GM12874 (cell line): Measurements from ENCODE around the gene INTU.

Experiments
- CTCF ChIP-seq: IDR thresholded peaks from 2 replicates; pipeline ENCODE4 v1.5.1; 2011; ENCODE audit warnings: low read depth, mild to moderate bottlenecking, control low read depth, low read length, moderate library complexity; ENCODE audit not compliant: insufficient read depth

The INTU gene

GRCh38 chr4:127732623-127733328 is 100.0 kb downstream of the INTU start:
- peak; percentile 36; the same call in 1 of the 2 replicates for TF ChIP-seq CTCF

- no peak for TF ChIP-seq CTCF
Measured at GRCh38 chr4:127734976-127735375, 102.2 kb downstream of the INTU start.

GRCh38 chr4:127737295-127737694 is 104.5 kb downstream of the INTU start:
- no peak for TF ChIP-seq CTCF

- TF ChIP-seq CTCF, result no peak
Measured at GRCh38 chr4:127741247-127741646, 108.5 kb downstream of the INTU start.

GRCh38 chr4:127747883-127748282 is 115.1 kb downstream of the INTU start:
- TF ChIP-seq CTCF, result no peak

GRCh38 chr4:127748957-127749356 is 116.2 kb downstream of the INTU start:
- TF ChIP-seq CTCF, result no peak

- TF ChIP-seq CTCF, result no peak
Measured at GRCh38 chr4:127756906-127757305, 124.1 kb downstream of the INTU start.
